IMR-90 (cell line): ENCODE data around the gene WRAP53. TPM values are rescaled to one million over a fixed set of nuclear protein-coding genes. Genes with fewer than 3 reads are reported as not detected.

ENCODE experiments used
- ATAC-seq: fragments of 200-7000 bp; cut with Tn5 transposase; 2 replicates; pipeline ENCODE4 v1.9.1; 2020; ENCODE audit warnings: low read depth, mild to moderate bottlenecking, moderate library complexity
- BruUV-seq: library from RNA; stranded (reverse); fragments of 400-500 nt; replicated peaks from 2 replicates; lab custom pipeline; 2021; lab: Mats Ljungman, UMichigan
- CTCF ChIA-PET: fragments of 300-600 bp; formaldehyde crosslinking; extraction: SDS; loops from one replicate; lab custom pipeline; 2021; ENCODE audit warnings: antibody characterized with exemption; lab: Yijun Ruan, JAX
- POLR2A ChIA-PET: fragments of 300-600 bp; sonication (Branson Sonifier 250); formaldehyde crosslinking; loops from one replicate; lab custom pipeline; 2022; ENCODE audit warnings: antibody characterized with exemption; ENCODE audit not compliant: unreplicated experiment; lab: Charles Lee
- DNase-seq: peaks from one replicate; pipeline ENCODE4 v3.0.0; 2013
- H2AFZ ChIP-seq: replicated peaks from 2 replicates; pipeline ENCODE3; 2013; ENCODE audit warnings: low read length, mild to moderate bottlenecking; ENCODE audit not compliant: poor library complexity
- H2AK5ac ChIP-seq: 2 replicates; pipeline ENCODE4 v1.6.1; 2013; ENCODE audit warnings: low read depth, low read length, inconsistent platforms
- H2AK9ac ChIP-seq: replicated peaks from 2 replicates; pipeline ENCODE3; 2013; ENCODE audit warnings: mild to moderate bottlenecking, low read depth, low read length, moderate library complexity; ENCODE audit not compliant: poor library complexity
- H2BK120ac ChIP-seq: 2 replicates; pipeline ENCODE4 v1.6.1; 2013; ENCODE audit warnings: low read depth, low read length, inconsistent platforms
- H2BK15ac ChIP-seq: 3 replicates; pipeline ENCODE4 v1.6.1; 2013; ENCODE audit warnings: low read depth, low read length, inconsistent platforms
- H2BK20ac ChIP-seq: 2 replicates; pipeline ENCODE4 v1.6.1; 2013; ENCODE audit warnings: low read depth, mild to moderate bottlenecking, inconsistent platforms, low read length, moderate library complexity
- H2BK5ac ChIP-seq: 2 replicates; pipeline ENCODE4 v1.6.1; 2013; ENCODE audit warnings: mild to moderate bottlenecking, low read depth, low read length, inconsistent platforms; ENCODE audit not compliant: poor library complexity, severe bottlenecking
- H3K14ac ChIP-seq: replicated peaks from 2 replicates; pipeline ENCODE4 v1.6.1; 2013; ENCODE audit warnings: low read depth, low read length, inconsistent platforms
- H3K18ac ChIP-seq: 2 replicates; pipeline ENCODE4 v1.6.1; 2013; ENCODE audit warnings: low read depth, low read length, control low read depth
- H3K23ac ChIP-seq: 2 replicates; pipeline ENCODE4 v1.6.1; 2013; ENCODE audit warnings: low read depth, low read length, inconsistent platforms
- H3K27ac ChIP-seq: 2 replicates; pipeline ENCODE4 v1.5.1; 2013; ENCODE audit warnings: mild to moderate bottlenecking, control low read depth, low read length; ENCODE audit not compliant: insufficient read depth
- H3K27me3 ChIP-seq: 2 replicates; pipeline ENCODE4 v1.6.1; 2013; ENCODE audit warnings: low read length; ENCODE audit not compliant: control insufficient read depth, insufficient read depth
- H3K36me3 ChIP-seq: 2 replicates; pipeline ENCODE4 v1.6.1; 2013; ENCODE audit warnings: low read length, mixed read lengths; ENCODE audit not compliant: control insufficient read depth, insufficient read depth
- H3K4ac ChIP-seq: 2 replicates; pipeline ENCODE4 v1.6.1; 2013; ENCODE audit warnings: low read depth, low read length, inconsistent platforms
- H3K4me1 ChIP-seq: 2 replicates; pipeline ENCODE4 v1.6.1; 2013; ENCODE audit warnings: low read length, mixed read lengths; ENCODE audit not compliant: control insufficient read depth, insufficient read depth
- H3K4me2 ChIP-seq: 2 replicates; pipeline ENCODE4 v1.6.1; 2013; ENCODE audit warnings: low read depth, mild to moderate bottlenecking, control low read depth, low read length, moderate library complexity
- H3K4me3 ChIP-seq: 2 replicates; pipeline ENCODE4 v1.5.1; 2013; ENCODE audit warnings: low read depth, mild to moderate bottlenecking, control low read depth, low read length, moderate library complexity; ENCODE audit not compliant: insufficient read depth
- H3K56ac ChIP-seq: 2 replicates; pipeline ENCODE4 v1.6.1; 2013; ENCODE audit warnings: low read length, inconsistent platforms; ENCODE audit not compliant: insufficient read depth; ENCODE audit errors: extremely low read depth
- H3K79me1 ChIP-seq, 2 experiments: 2 replicates each; pipeline ENCODE4 v1.6.1; 2013; ENCODE audit warnings: low read length in 2 of 2, inconsistent platforms in 1 of 2, low read depth in 1 of 2
- H3K9ac ChIP-seq: 2 replicates; pipeline ENCODE4 v1.6.1; 2013; ENCODE audit warnings: low read depth, low read length, control low read depth
- H3K9me1 ChIP-seq: 2 replicates; pipeline ENCODE4 v1.6.1; 2013; ENCODE audit warnings: low read length, inconsistent platforms; ENCODE audit not compliant: insufficient read depth
- H3K9me3 ChIP-seq: 2 replicates; pipeline ENCODE4 v1.6.1; 2013; ENCODE audit warnings: low read length; ENCODE audit not compliant: control insufficient read depth, insufficient read depth
- H4K20me1 ChIP-seq: 2 replicates; pipeline ENCODE4 v1.6.1; 2013; ENCODE audit warnings: low read length, inconsistent platforms; ENCODE audit not compliant: insufficient read depth
- H4K5ac ChIP-seq: 2 replicates; pipeline ENCODE4 v1.6.1; 2013; ENCODE audit warnings: mild to moderate bottlenecking, low read depth, low read length, control low read depth
- H4K8ac ChIP-seq, 2 experiments: 2 replicates each; pipeline ENCODE4 v1.6.1; 2013; ENCODE audit warnings: low read depth in 2 of 2, low read length in 2 of 2, control low read depth in 1 of 2, inconsistent platforms in 1 of 2
- H4K91ac ChIP-seq: 2 replicates; pipeline ENCODE4 v1.6.1; 2013; ENCODE audit warnings: low read depth, low read length, inconsistent platforms; ENCODE audit not compliant: insufficient read depth
- BHLHE40 ChIP-seq: fragments of 150-350 bp; IDR thresholded peaks from 2 replicates; pipeline ENCODE4 v1.6.1; 2016; ENCODE audit warnings: mild to moderate bottlenecking, low read depth, low read length
- CEBPB ChIP-seq: IDR thresholded peaks from 2 replicates; pipeline ENCODE4 v1.6.1; 2012; ENCODE audit warnings: low read depth, low read length, improper control_type of control experiment
- CHD1 ChIP-seq: IDR thresholded peaks from 2 replicates; pipeline ENCODE4 v1.6.1; 2012; ENCODE audit warnings: low read depth, low read length, improper control_type of control experiment
- ELK1 ChIP-seq: fragments of 150-350 bp; IDR thresholded peaks from 2 replicates; pipeline ENCODE4 v1.6.1; 2016; ENCODE audit warnings: low read depth, mild to moderate bottlenecking, low read length, moderate library complexity, borderline replicate concordance
- MAFK ChIP-seq: IDR thresholded peaks from 2 replicates; pipeline ENCODE4 v1.6.1; 2012; ENCODE audit warnings: low read depth, low read length, improper control_type of control experiment
- MAZ ChIP-seq: IDR thresholded peaks from 2 replicates; pipeline ENCODE4 v1.6.1; 2012; ENCODE audit warnings: low read depth, mild to moderate bottlenecking, low read length, improper control_type of control experiment, moderate library complexity, borderline replicate concordance
- MXI1 ChIP-seq: IDR thresholded peaks from 2 replicates; pipeline ENCODE4 v1.6.1; 2012; ENCODE audit warnings: low read depth, mild to moderate bottlenecking, low read length, moderate library complexity, borderline replicate concordance
- NFE2L2 ChIP-seq: fragments of 150-350 bp; IDR thresholded peaks from 2 replicates; pipeline ENCODE4 v1.6.1; 2016; ENCODE audit warnings: low read depth, mild to moderate bottlenecking, low read length
- RAD21 ChIP-seq: IDR thresholded peaks from 2 replicates; pipeline ENCODE4 v1.6.1; 2012; ENCODE audit warnings: low read length, improper control_type of control experiment
- RCOR1 ChIP-seq: IDR thresholded peaks from 2 replicates; pipeline ENCODE4 v1.6.1; 2012; ENCODE audit warnings: mild to moderate bottlenecking, low read length, improper control_type of control experiment; ENCODE audit not compliant: insufficient replicate concordance
- RFX5 ChIP-seq: IDR thresholded peaks from 2 replicates; pipeline ENCODE4 v1.8.0; 2012; ENCODE audit warnings: low read depth, mild to moderate bottlenecking, low read length, moderate library complexity
- SMC3 ChIP-seq: fragments of 150-350 bp; IDR thresholded peaks from 2 replicates; pipeline ENCODE4 v1.6.1; 2016; ENCODE audit warnings: low read depth, mild to moderate bottlenecking, antibody characterized with exemption, low read length, moderate library complexity
- USF2 ChIP-seq: fragments of 150-350 bp; IDR thresholded peaks from 2 replicates; pipeline ENCODE4 v1.6.1; 2017; ENCODE audit warnings: mild to moderate bottlenecking, antibody characterized with exemption, low read length, low read depth
- WGBS, 2 experiments: methylation state at CpG; one replicate each; pipeline versions ENCODE4 v1.1.5 to v1.1.7; 2013; ENCODE audit warnings: missing lambda C conversion rate in 2 of 2; ENCODE audit not compliant: insufficient read length in 1 of 2; ENCODE audit errors: extremely low coverage in 2 of 2; 5-methylcytosine and 5-hydroxymethylcytosine counted together
- dilution Hi-C: fragments of 300-500 bp; cut with HindIII; formaldehyde crosslinking; loops from one replicate; pipeline ENCODE4 v1.14.3; 2018; ENCODE audit warnings: low sequenced_read_pairs; ENCODE audit not compliant: unreplicated experiment
- in situ Hi-C: fragments of 300-500 bp; cut with MboI; formaldehyde crosslinking; loops from 3 replicates; pipeline ENCODE4 v1.14.3; 2019; ENCODE audit warnings: low sequenced_read_pairs, inconsistent platforms, mixed read lengths
- intact Hi-C: fragments of 100-400 bp; cut with micrococcal nuclease; formaldehyde crosslinking; loops from 2 replicates; pipeline ENCODE4 v1.10.0; 2022
- polyA plus RNA-seq, 3 experiments: library from polyadenylated mRNA; depleted of rRNA; stranded (reverse); fragments of >200 nt; gene quantifications; 2 replicates each; pipeline ENCODE4 v1.2.3, GENCODE V29; 2012; ENCODE audit warnings: low replicate concordance in 1 of 3
- total RNA-seq: library from RNA; depleted of rRNA; stranded (reverse); fragments of >200 nt; gene quantifications from 2 replicates; pipeline ENCODE4 v1.2.3, GENCODE V29; 2012

The WRAP53 gene
- total and polyA plus RNA-seq, 2 of the 4 experiments (the other 2 are of a cell fraction), result 6.6 to 9.5 TPM

- no peak overlapping the region for H2AFZ ChIP-seq
- H2BK15ac ChIP-seq, result no peak overlapping the region
- H3K9me1 ChIP-seq, result no peaks in the 10 kb centered on the region
- CTCF ChIA-PET, result interaction anchor here (1.0 kb wide), 1 partner anchor 107 kb away, joined by 3 read pairs; no protein-coding TSS in a partner anchor
- POLR2A ChIA-PET, result interaction anchor here (0.6 kb wide), 1 partner anchor 274 kb away, joined by 3 read pairs; the partner anchor contains the start of gene PLSCR3
- H4K8ac ChIP-seq, result no peak overlapping the region
- no peak overlapping the region for H3K27ac ChIP-seq
- H3K36me3 ChIP-seq, result peaks cover 36% of the 10 kb centered on the region
- no peak overlapping the region for H2BK5ac ChIP-seq
- dilution Hi-C loops, result no loop called here
- no peak overlapping the region for H4K91ac ChIP-seq
- in situ Hi-C loops, result no loop called here
- H3K56ac ChIP-seq, result no peak overlapping the region
- ATAC-seq (no peak), DNase-seq (no peak)
- no TSS peak for BruUV-seq
- TF ChIP-seq RFX5 (no peak), ELK1 (no peak), BHLHE40 (no peak), MAZ (no peak), USF2 (no peak), MAFK (no peak), CHD1 (no peak), MXI1 (no peak), CEBPB (no peak), SMC3 (no peak), RCOR1 (no peak), NFE2L2 (no peak), RAD21 (no peak)
- intact Hi-C loops, result no loop called here
- H3K23ac ChIP-seq, result no peak overlapping the region
- no peak overlapping the region for H2BK120ac ChIP-seq
- no peak overlapping the region for H3K4me2 ChIP-seq
- no peaks in the 10 kb centered on the region for H3K27me3 ChIP-seq
- H2BK20ac ChIP-seq, result no peak overlapping the region
- no peak overlapping the region for H4K5ac ChIP-seq
- H2AK9ac ChIP-seq, result no peak overlapping the region
- no peak overlapping the region for H3K9ac ChIP-seq
- no peaks in the 10 kb centered on the region for H3K79me1 ChIP-seq
- H3K14ac ChIP-seq, result no peak overlapping the region
- WGBS, 2 experiments, result 88% methylated on average over 3 of the region's 10 CpGs; no CpG with 5 or more reads in 1 of the 2 experiments
- H2AK5ac ChIP-seq, result no peak overlapping the region
- H3K18ac ChIP-seq, result no peak overlapping the region
- no peak overlapping the region for H3K4ac ChIP-seq
- H4K20me1 ChIP-seq, result no peaks in the 10 kb centered on the region
- H3K4me1 ChIP-seq, result no peaks in the 10 kb centered on the region
- H3K4me3 ChIP-seq, result no peak overlapping the region
- H3K9me3 ChIP-seq, result no peaks in the 10 kb centered on the region
These were observed 20.4 kb upstream of the WRAP53 start for GRCh38 chr17:7667656-7668406.
